Stimulated activated CD8-positive, alpha-beta memory T cell treated with anti-CD3 and anti-CD28 coated beads, Interleukin-15, amount 100 ng/mL, for 48 hours (primary cell): ENCODE measurements around the gene SBK2.

Experiments used
- DNase-seq, 2 donors: peaks; one replicate each; pipeline ENCODE4 v3.0.0-alpha.2; 2020; ENCODE audit warnings: low read depth in 2 of 2

Gene SBK2

GRCh38 chr19:55554741-55555152 lies 17.8 kb upstream of the SBK2 start:
- no peak for DNase-seq

- DNase-seq = no peak
Observed at GRCh38 chr19:55554302-55554701, 17.4 kb upstream of the SBK2 start.

- DNase-seq = no peak
Observed at GRCh38 chr19:55553217-55554182, 16.6 kb upstream of the SBK2 start.

GRCh38 chr19:55552620-55553019 lies 15.7 kb upstream of the SBK2 start:
- DNase-seq = no peak

GRCh38 chr19:55552206-55552605 lies 15.3 kb upstream of the SBK2 start:
- no peak for DNase-seq

GRCh38 chr19:55550321-55550650 lies 13.4 kb upstream of the SBK2 start:
- DNase-seq = no peak

GRCh38 chr19:55549500-55550320 lies 12.8 kb upstream of the SBK2 start:
- DNase-seq = no peak

- DNase-seq = no peak
Observed at GRCh38 chr19:55546822-55547614, 10.1 kb upstream of the SBK2 start.

- DNase-seq = no peak
Observed at GRCh38 chr19:55546011-55546410, 9.1 kb upstream of the SBK2 start.

GRCh38 chr19:55545443-55545842 lies 8.5 kb upstream of the SBK2 start, which contains the start of gene SBK3:
Gene SBK3, minus strand, starts transcription at chr19:55545543. Its CDS starts 0 bp downstream, at chr19:55545543.
- DNase-seq = no peak

- DNase-seq = no peak
Observed at GRCh38 chr19:55544776-55545439, 8.0 kb upstream of the SBK2 start.

- DNase-seq = no peak
Observed at GRCh38 chr19:55544014-55544413, 7.1 kb upstream of the SBK2 start.

- no peak for DNase-seq
Observed at GRCh38 chr19:55543567-55543966, 6.6 kb upstream of the SBK2 start.

- no peak for DNase-seq
Observed at GRCh38 chr19:55542292-55542855, 5.4 kb upstream of the SBK2 start.

- DNase-seq = no peak
Observed at GRCh38 chr19:55541091-55541490, 4.2 kb upstream of the SBK2 start.

GRCh38 chr19:55540619-55541018 lies 3.7 kb upstream of the SBK2 start:
- no peak for DNase-seq

- DNase-seq = no peak
Observed at GRCh38 chr19:55539090-55539984, 2.4 kb upstream of the SBK2 start.

- no peak for DNase-seq
Observed at GRCh38 chr19:55538132-55538531, 1.2 kb upstream of the SBK2 start.

GRCh38 chr19:55537741-55538111 lies 793 bp upstream of the SBK2 start:
- no peak for DNase-seq

GRCh38 chr19:55536366-55536765 lies 567 bp downstream of the SBK2 start:
- no peak for DNase-seq
